H1 (cell line): ENCODE results near the gene TINAGL1. TPM values are rescaled to one million over a fixed set of nuclear protein-coding genes. Genes with fewer than 3 reads are reported as not detected.

Source experiments
- CTCF ChIA-PET: fragments of 300-600 bp; sonication (Branson Sonifier 250); formaldehyde crosslinking; loops from one replicate; lab custom pipeline; 2021; ENCODE audit not compliant: partially characterized antibody; lab: Charles Lee
- POLR2A ChIA-PET: fragments of 300-600 bp; sonication (Branson Sonifier 250); formaldehyde crosslinking; loops from one replicate; lab custom pipeline; 2021; ENCODE audit warnings: inconsistent platforms; ENCODE audit not compliant: partially characterized antibody; lab: Charles Lee
- DNase-seq, 2 experiments: peaks; one replicate each; pipeline versions ENCODE4 v3.0.0 to v3.0.0-alpha.2; 2010 to 2022; ENCODE audit warnings: low spot score in 2 of 2, low read depth in 1 of 2, mixed read lengths in 1 of 2
- FAIRE-seq: peaks from 2 replicates; lab custom pipeline; 2011; peaks lifted over from hg19 to GRCh38; lab: Jason Lieb, UNC
- H2AFZ ChIP-seq: 2 replicates; pipeline ENCODE4 v1.8.1; 2012; ENCODE audit warnings: low read length, inconsistent platforms
- H2AK5ac ChIP-seq: 2 replicates; pipeline ENCODE4 v1.6.1; 2013; ENCODE audit warnings: low read depth, low read length
- H2BK120ac ChIP-seq: replicated peaks from 2 replicates; pipeline ENCODE3; 2013; ENCODE audit warnings: low read depth, low read length, inconsistent platforms
- H2BK12ac ChIP-seq: 2 replicates; pipeline ENCODE4 v1.6.1; 2013; ENCODE audit warnings: low read depth, low read length
- H2BK15ac ChIP-seq: 2 replicates; pipeline ENCODE4 v1.6.1; 2013; ENCODE audit warnings: low read length
- H2BK20ac ChIP-seq: 2 replicates; pipeline ENCODE4 v1.6.1; 2013; ENCODE audit warnings: low read length
- H2BK5ac ChIP-seq: 2 replicates; pipeline ENCODE4 v1.6.1; 2013; ENCODE audit warnings: low read depth, low read length
- H3K14ac ChIP-seq: 2 replicates; pipeline ENCODE4 v1.6.1; 2013; ENCODE audit warnings: inconsistent platforms; ENCODE audit not compliant: insufficient read length
- H3K18ac ChIP-seq: 2 replicates; pipeline ENCODE4 v1.6.1; 2013; ENCODE audit warnings: low read length; ENCODE audit errors: extremely low read depth
- H3K23ac ChIP-seq: 2 replicates; pipeline ENCODE4 v1.6.1; 2013; ENCODE audit warnings: inconsistent platforms; ENCODE audit not compliant: insufficient read length
- H3K23me2 ChIP-seq: 2 replicates; pipeline ENCODE4 v1.6.1; 2013; ENCODE audit warnings: low read depth, low read length
- H3K27ac ChIP-seq: 2 replicates; pipeline ENCODE4 v1.6.1; 2011; ENCODE audit warnings: low read depth, low read length, inconsistent platforms
- H3K27me3 ChIP-seq, 4 experiments: replicated peaks in 1 of 4; 1 replicate in 1 of 4; 2 replicates in 3 of 4; pipeline versions ENCODE4 v1.6.1 to v1.8.1; 2011 to 2013; ENCODE audit warnings: low read length in 3 of 4, mild to moderate bottlenecking in 3 of 4, inconsistent platforms in 2 of 4, mixed read lengths in 2 of 4, moderate library complexity in 1 of 4; ENCODE audit not compliant: control insufficient read depth in 3 of 4, insufficient read depth in 3 of 4; ENCODE audit errors: extremely low read depth in 1 of 4
- H3K36me3 ChIP-seq, 4 experiments: 2 replicates each; pipeline versions ENCODE4 v1.6.1 to v1.8.1; 2011 to 2013; ENCODE audit warnings: mild to moderate bottlenecking in 4 of 4, low read length in 3 of 4, moderate library complexity in 2 of 4, control low read depth in 1 of 4, inconsistent platforms in 1 of 4; ENCODE audit not compliant: insufficient read depth in 4 of 4, control insufficient read depth in 2 of 4
- H3K4ac ChIP-seq: replicated peaks from 2 replicates; pipeline ENCODE3; 2013; ENCODE audit warnings: low read length, low read depth, mixed read lengths, inconsistent platforms; ENCODE audit not compliant: insufficient read length
- H3K4me1 ChIP-seq, 4 experiments: replicated peaks in 1 of 4; 1 replicate in 1 of 4; 2 replicates in 3 of 4; pipeline versions ENCODE4 v1.6.1 to v1.8.1; 2011 to 2013; ENCODE audit warnings: low read length in 3 of 4, inconsistent platforms in 2 of 4, mixed read lengths in 1 of 4; ENCODE audit not compliant: insufficient read depth in 4 of 4, control insufficient read depth in 3 of 4
- H3K4me2 ChIP-seq, 2 experiments: 2 replicates each; pipeline versions ENCODE4 v1.6.1 to v1.8.1; 2011 to 2013; ENCODE audit warnings: low read depth in 2 of 2, low read length in 2 of 2, control low read depth in 1 of 2, inconsistent platforms in 1 of 2, mild to moderate bottlenecking in 1 of 2; ENCODE audit not compliant: insufficient read depth in 1 of 2
- H3K4me3 ChIP-seq, 4 experiments: fragments of 200-600, 300-600 bp in 1 of 4; sonication (generic), shearing (Covaris generic), sonication (Bioruptor Twin) in 1 of 4; 2 replicates each; pipeline versions ENCODE4 v1.5.1 to v1.8.1; 2011 to 2016; ENCODE audit warnings: low read length in 4 of 4, low read depth in 3 of 4, control low read depth in 2 of 4, inconsistent platforms in 2 of 4, mild to moderate bottlenecking in 2 of 4, mixed read lengths in 1 of 4, moderate library complexity in 1 of 4; ENCODE audit not compliant: insufficient read depth in 2 of 4; ENCODE audit errors: extremely low read depth in 1 of 4
- H3K56ac ChIP-seq: replicated peaks from 2 replicates; pipeline ENCODE3; 2013; ENCODE audit warnings: low read depth, mild to moderate bottlenecking, mixed read lengths, low read length, inconsistent platforms; ENCODE audit not compliant: insufficient read length
- H3K79me1 ChIP-seq: 2 replicates; pipeline ENCODE4 v1.6.1; 2013; ENCODE audit warnings: low read depth, low read length, control low read depth
- H3K79me2 ChIP-seq, 2 experiments: 2 replicates each; pipeline versions ENCODE4 v1.6.1 to v1.8.1; 2012 to 2013; ENCODE audit warnings: low read length in 2 of 2, mild to moderate bottlenecking in 2 of 2, inconsistent platforms in 1 of 2; ENCODE audit not compliant: insufficient read depth in 2 of 2, control insufficient read depth in 1 of 2
- H3K9ac ChIP-seq, 4 experiments: replicated peaks in 1 of 4; 1 replicate in 1 of 4; 2 replicates in 3 of 4; pipeline versions ENCODE4 v1.6.1 to v1.8.1; 2011 to 2013; ENCODE audit warnings: low read depth in 3 of 4, low read length in 3 of 4, control low read depth in 2 of 4, mild to moderate bottlenecking in 2 of 4, moderate library complexity in 2 of 4, inconsistent platforms in 1 of 4; ENCODE audit errors: extremely low read depth in 1 of 4
- H3K9me3 ChIP-seq, 2 experiments: 2 replicates each; pipeline versions ENCODE4 v1.6.1 to v1.8.1; 2012 to 2013; ENCODE audit warnings: mild to moderate bottlenecking in 2 of 2, moderate library complexity in 2 of 2, control low read depth in 1 of 2, inconsistent platforms in 1 of 2, low read depth in 1 of 2, low read length in 1 of 2, mixed read lengths in 1 of 2; ENCODE audit not compliant: insufficient read depth in 2 of 2
- H4K20me1 ChIP-seq, 2 experiments: replicated peaks in 1 of 2; 2 replicates each; pipeline versions ENCODE3 to v1.8.1; 2011 to 2013; ENCODE audit warnings: inconsistent platforms in 2 of 2, low read length in 2 of 2, mild to moderate bottlenecking in 1 of 2; ENCODE audit not compliant: insufficient read depth in 2 of 2, control insufficient read depth in 1 of 2
- H4K5ac ChIP-seq: 2 replicates; pipeline ENCODE4 v1.6.1; 2013; ENCODE audit warnings: low read length, low read depth, mixed read lengths, inconsistent platforms; ENCODE audit not compliant: insufficient read length
- H4K8ac ChIP-seq: 2 replicates; pipeline ENCODE4 v1.8.0; 2013; ENCODE audit warnings: mild to moderate bottlenecking, moderate library complexity, low read length, inconsistent platforms; ENCODE audit not compliant: insufficient read depth; ENCODE audit errors: extremely low read depth
- H4K91ac ChIP-seq: replicated peaks from 2 replicates; pipeline ENCODE3; 2013; ENCODE audit warnings: low read length, mixed read lengths, inconsistent platforms; ENCODE audit not compliant: insufficient read length
- CBX5 ChIP-seq: fragments of 300-800, 300-1000 bp; sonication (generic); IDR thresholded peaks from 2 replicates; pipeline ENCODE4 v1.7.1; 2016; ENCODE audit warnings: antibody characterized with exemption, low read length, low read depth
- CHD2 ChIP-seq: IDR thresholded peaks from 2 replicates; pipeline ENCODE4 v1.6.1; 2012; ENCODE audit warnings: low read length, improper control_type of control experiment
- EZH2 ChIP-seq: fragments of 200-600 bp; sonication (generic); IDR thresholded peaks from 2 replicates; pipeline ENCODE4 v1.7.1; 2012; ENCODE audit warnings: low read depth, mild to moderate bottlenecking, moderate library complexity, low read length, inconsistent platforms; ENCODE audit not compliant: severe bottlenecking
- KDM4A ChIP-seq: IDR thresholded peaks from one replicate; pipeline ENCODE4 v1.7.1; 2012; ENCODE audit warnings: low read depth, mild to moderate bottlenecking, moderate library complexity, low read length, inconsistent platforms; ENCODE audit not compliant: severe bottlenecking
- PHF8 ChIP-seq: fragments of 200-600 bp; sonication (generic); conservative IDR thresholded peaks from 2 replicates; pipeline ENCODE4 v1.7.1; 2012; ENCODE audit warnings: low read depth, mild to moderate bottlenecking, inconsistent platforms, low read length, moderate library complexity
- RBBP5 ChIP-seq: IDR thresholded peaks from 2 replicates; pipeline ENCODE4 v1.7.1; 2012; ENCODE audit warnings: low read depth, mild to moderate bottlenecking, inconsistent platforms, low read length, moderate library complexity, borderline replicate concordance
- TAF1 ChIP-seq: IDR thresholded peaks from 2 replicates; pipeline ENCODE4 v1.6.1; 2011; ENCODE audit warnings: mild to moderate bottlenecking, low read depth, low read length
- TBP ChIP-seq: IDR thresholded peaks from 2 replicates; pipeline ENCODE4 v1.6.1; 2011; ENCODE audit warnings: low read depth, low read length, improper control_type of control experiment
- ZNF274 ChIP-seq: IDR thresholded peaks from 2 replicates; pipeline ENCODE4 v1.7.0; 2012; ENCODE audit warnings: low read length, borderline replicate concordance; ENCODE audit errors: extremely low read depth
- WGBS, 2 experiments: shearing (Covaris generic) in 1 of 2; methylation state at CpG; one replicate each; pipeline versions ENCODE4 v1.1.6 to v1.1.7; 2013 to 2015; ENCODE audit warnings: low lambda C conversion rate in 2 of 2, mixed read lengths in 2 of 2, inconsistent platforms in 1 of 2, low coverage in 1 of 2, missing lambda C conversion rate in 1 of 2; ENCODE audit not compliant: insufficient replicate concordance in 2 of 2, insufficient coverage in 1 of 2, insufficient read length in 1 of 2; ENCODE audit errors: extremely low coverage in 1 of 2, missing lambda C conversion rate in 1 of 2; 5-methylcytosine and 5-hydroxymethylcytosine counted together
- polyA plus RNA-seq, 7 experiments: library from polyadenylated mRNA; depleted of rRNA in 3 of 7; stranded (reverse) in 5 of 7; unstranded in 2 of 7; fragments of >200 nt in 5 of 7; fragments of 200-250 nt in 2 of 7; gene quantifications; 1 replicate in 5 of 7; 2 replicates in 1 of 7; 4 replicates in 1 of 7; pipeline versions ENCODE4 v1.2.1 to v1.2.3, GENCODE V29; 2011 to 2013; ENCODE audit warnings: missing spikeins in 2 of 7, mixed read lengths in 2 of 7
- total RNA-seq: library from RNA; stranded (reverse); fragmentation: NEBNext Ultra II Directional; extraction: Animal tissue kit (Norgen Biotek cat#: 25700); gene quantifications from 2 replicates; pipeline ENCODE4 v1.2.1, GENCODE V29; 2021
- TF ChIP-seq, protein P1 (sequence below): IDR thresholded peaks from 2 replicates; pipeline ENCODE4 v1.6.1; 2011; ENCODE audit warnings: low read length, improper control_type of control experiment

The TINAGL1 gene
- total and polyA plus RNA-seq, 2 of the 8 experiments (the other 6 are each of a cell fraction or from before 2014, with no cell fraction given): 11.2 to 21.7 TPM

GRCh38 chr1:31587720-31588423 lies 11.6 kb downstream of the TINAGL1 start:
- peak in 1 of 2 experiments; percentile 91 for DNase-seq
- no peaks in the 10 kb centered on the region for H3K9me3 ChIP-seq
- peak overlapping the region; percentile 68; the same call in 1 of the 2 replicates for H2AK5ac ChIP-seq
- no peak overlapping the region for H3K23ac ChIP-seq
- H3K4me3 ChIP-seq: peak overlapping the region in 1 of 4 experiments; percentile 62; a peak in 1 of 8 replicates
- H2AFZ ChIP-seq: no peak overlapping the region
- H3K27me3 ChIP-seq: peaks cover 0 to 12% (median 5%) of the 10 kb centered on the region in 4 experiments; a peak in 4 of 7 replicates
- H3K56ac ChIP-seq: no peak overlapping the region
- no peak overlapping the region for H4K8ac ChIP-seq
- CTCF ChIA-PET: interaction anchor here (0.7 to 4.2 kb wide), 20 partner anchors 9 to 170 kb away, joined by 3 to 43 read pairs (median 4); partner anchors contain the start of gene TINAGL1
- H3K18ac ChIP-seq: no peak overlapping the region; the same call in 1 of the 2 replicates
- H4K20me1 ChIP-seq: no peaks in the 10 kb centered on the region
- POLR2A ChIA-PET: interaction anchor here (0.5 to 1.0 kb wide), 3 partner anchors 25 to 250 kb away, joined by 3 to 5 read pairs (median 3); partner anchors contain the start of gene PEF1
- no peak overlapping the region for H3K14ac ChIP-seq
- H2BK12ac ChIP-seq: peak overlapping the region; percentile 82; the same call in 1 of the 2 replicates
- H3K4me2 ChIP-seq: peak overlapping the region; percentile 52 to 60; a peak in 1 of 4 replicates
- H3K27ac ChIP-seq: no peak overlapping the region
- H3K79me1 ChIP-seq: no peaks in the 10 kb centered on the region
- no peak overlapping the region for H2BK5ac ChIP-seq
- no peaks in the 10 kb centered on the region; the same call in 1 of the 2 replicates for H3K23me2 ChIP-seq
- H3K36me3 ChIP-seq: no peaks in the 10 kb centered on the region
- peak; percentile 50 for FAIRE-seq
- no peaks in the 10 kb centered on the region for H3K79me2 ChIP-seq
- H3K4me1 ChIP-seq: peaks cover 2 to 12% (median 10%) of the 10 kb centered on the region in 4 experiments
- no peak overlapping the region for H3K9ac ChIP-seq
- no peak overlapping the region for H3K4ac ChIP-seq
- WGBS, 2 experiments: 52% methylated on average over 14 of the region's 14 CpGs; no CpG with 5 or more reads in 1 of the 2 experiments
- peak overlapping the region; percentile 81; the same call in 1 of the 2 replicates for H2BK15ac ChIP-seq
- peak overlapping the region; percentile 8 for H4K91ac ChIP-seq
- peak overlapping the region; percentile 80; the same call in 1 of the 2 replicates for H2BK20ac ChIP-seq
- no peak overlapping the region for H2BK120ac ChIP-seq
- H4K5ac ChIP-seq: no peak overlapping the region
- TF ChIP-seq EZH2: no peak
- no peak for TF ChIP-seq CBX5
- TF ChIP-seq PHF8: no peak
- peak; percentile 3 for TF ChIP-seq KDM4A
- TF ChIP-seq CHD2: no peak
- TF ChIP-seq TBP: no peak
- TF ChIP-seq TAF1: no peak
- TF ChIP-seq, protein P1, sequence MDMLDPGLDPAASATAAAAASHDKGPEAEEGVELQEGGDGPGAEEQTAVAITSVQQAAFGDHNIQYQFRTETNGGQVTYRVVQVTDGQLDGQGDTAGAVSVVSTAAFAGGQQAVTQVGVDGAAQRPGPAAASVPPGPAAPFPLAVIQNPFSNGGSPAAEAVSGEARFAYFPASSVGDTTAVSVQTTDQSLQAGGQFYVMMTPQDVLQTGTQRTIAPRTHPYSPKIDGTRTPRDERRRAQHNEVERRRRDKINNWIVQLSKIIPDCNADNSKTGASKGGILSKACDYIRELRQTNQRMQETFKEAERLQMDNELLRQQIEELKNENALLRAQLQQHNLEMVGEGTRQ: no peak
- no peak for TF ChIP-seq ZNF274
- TF ChIP-seq RBBP5: no peak
